WTC11 (cell line): Measurements from ENCODE around the gene SERTAD4.

Experiments used
- ATF1 ChIP-seq: sonication (generic); formaldehyde crosslinking; IDR thresholded peaks from 2 replicates; pipeline ENCODE4 v1.8.1; 2023; ENCODE audit warnings: mild to moderate bottlenecking, moderate library complexity, missing genetic modification reagents
- ATF6 ChIP-seq: sonication (generic); formaldehyde crosslinking; IDR thresholded peaks from 2 replicates; pipeline ENCODE4 v1.8.1; 2023; ENCODE audit warnings: mild to moderate bottlenecking, missing genetic modification reagents
- CTCF ChIP-seq: fragments of 200-600 bp; IDR thresholded peaks from 2 replicates; pipeline ENCODE4 v1.8.0; 2022; ENCODE audit warnings: antibody characterized with exemption
- E2F4 ChIP-seq: sonication (generic); formaldehyde crosslinking; IDR thresholded peaks from 2 replicates; pipeline ENCODE4 v1.8.1; 2022; ENCODE audit warnings: low read depth, mild to moderate bottlenecking, moderate library complexity, missing genetic modification reagents, borderline replicate concordance
- NFYB ChIP-seq: sonication (generic); formaldehyde crosslinking; conservative IDR thresholded peaks from 2 replicates; pipeline ENCODE4 v1.8.0; 2022; ENCODE audit warnings: low read depth, missing genetic modification reagents
- ZNF138 ChIP-seq: sonication (generic); formaldehyde crosslinking; conservative IDR thresholded peaks from 2 replicates; pipeline ENCODE4 v1.8.1; 2022; ENCODE audit warnings: mild to moderate bottlenecking, moderate library complexity, missing genetic modification reagents
- ZSCAN18 ChIP-seq: fragments of 250-450 bp; sonication (Bioruptor Pico); IDR thresholded peaks from 2 replicates; pipeline ENCODE4 v2.1.2; 2022; ENCODE audit warnings: mild to moderate bottlenecking, moderate library complexity

GRCh38 chr1:210292231-210292871 is 59.8 kb downstream of the SERTAD4 start:
- TF ChIP-seq ZSCAN18 (CRISPR knock-in tag) (no peak), ATF6 (CRISPR knock-in tag) (no peak), CTCF (no peak), NFYB (CRISPR knock-in tag) (no peak), ZNF138 (CRISPR knock-in tag) (no peak), E2F4 (no peak), ATF1 (CRISPR knock-in tag) (no peak)
